Measurements from ENCODE around the gene NMRK2.

- TF ChIP-seq CTCF (IDR thresholded peaks at IDR 0.05) (peak in 2 of 4 experiments; percentile 12 to 28), POLR2AphosphoS5 (IDR thresholded peaks at IDR 0.05) (peak; percentile 86)
Observed at GRCh38 chr19:3969435-3970312, 36.8 kb downstream of the NMRK2 start.

All from gastroesophageal sphincter (tissue), 3 donors.